ENCODE data around the gene VPS45. TPM values are rescaled to one million over a fixed set of nuclear protein-coding genes. Genes with fewer than 3 reads are reported as not detected.

Gene VPS45
- total RNA-seq, 2 experiments from 2014 or later: 22.9 to 23.0 TPM

DNA sequence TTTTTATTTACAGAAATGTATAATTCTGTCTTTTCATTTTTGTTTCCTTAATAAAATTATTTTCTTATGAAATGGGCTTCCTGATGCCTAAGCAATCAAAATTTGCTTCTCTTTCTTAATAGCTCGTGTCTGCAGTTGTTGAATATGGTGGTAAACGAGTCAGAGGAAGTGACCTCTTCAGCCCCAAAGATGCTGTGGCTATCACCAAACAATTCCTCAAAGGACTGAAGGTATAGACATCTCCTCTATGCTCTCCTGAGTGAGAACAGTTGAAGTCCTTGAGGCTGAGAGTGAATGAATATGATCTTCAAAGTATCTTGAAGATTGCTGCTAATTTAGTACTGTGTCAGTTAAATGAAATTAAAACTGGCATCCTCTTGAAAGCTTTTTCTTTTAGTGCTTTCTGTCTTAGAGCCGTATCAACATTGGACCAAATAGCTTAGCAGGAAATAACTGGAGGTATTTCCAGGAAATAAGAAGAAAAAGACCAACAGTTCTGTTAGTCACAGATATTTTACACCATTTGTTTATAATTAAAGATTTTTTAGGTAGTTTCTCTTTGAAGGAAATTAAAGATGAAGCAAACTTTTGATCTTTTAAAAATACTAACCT is 24.7 kb downstream of the VPS45 start:
- Mint-ChIP-seq H3K4me3 (no peak overlapping the region), H3K27me3 (no peaks in the 10 kb centered on the region), H3K27ac (peak overlapping the region; percentile 60), H3K36me3 (peaks cover 14% of the 10 kb centered on the region), H3K4me1 (peaks cover 16% of the 10 kb centered on the region), H3K9me3 (no peaks in the 10 kb centered on the region)
- DNase-seq: no peak

DNA sequence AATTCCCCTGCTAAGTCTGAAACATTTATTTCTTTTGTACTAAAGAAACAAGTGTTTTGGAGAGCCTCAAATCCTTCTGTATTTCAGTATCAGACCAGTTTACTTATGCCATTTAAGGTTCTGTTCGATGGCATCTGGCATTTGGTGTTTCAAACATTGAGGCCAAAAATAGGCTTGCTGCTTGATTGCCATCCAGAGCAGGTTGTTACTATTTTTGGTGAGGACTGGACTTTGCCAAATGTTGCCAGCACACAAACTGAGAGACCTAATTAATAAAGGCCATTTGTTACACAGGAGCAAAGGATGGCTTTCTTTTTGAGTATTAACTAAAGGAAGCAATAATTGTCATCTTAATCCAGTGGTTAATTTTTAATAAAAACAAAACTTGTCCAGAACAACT is 26.2 kb downstream of the VPS45 start:
- Mint-ChIP-seq H3K4me3 (no peak overlapping the region), H3K9me3 (no peaks in the 10 kb centered on the region), H3K27ac (no peak overlapping the region), H3K4me1 (peaks cover 16% of the 10 kb centered on the region), H3K27me3 (no peaks in the 10 kb centered on the region), H3K36me3 (peaks cover 14% of the 10 kb centered on the region)
- DNase-seq: no peak

GRCh38 chr1:150094734-150095265 is 27.2 kb downstream of the VPS45 start:
- no peak overlapping the region for H3K27ac Mint-ChIP-seq

DNA sequence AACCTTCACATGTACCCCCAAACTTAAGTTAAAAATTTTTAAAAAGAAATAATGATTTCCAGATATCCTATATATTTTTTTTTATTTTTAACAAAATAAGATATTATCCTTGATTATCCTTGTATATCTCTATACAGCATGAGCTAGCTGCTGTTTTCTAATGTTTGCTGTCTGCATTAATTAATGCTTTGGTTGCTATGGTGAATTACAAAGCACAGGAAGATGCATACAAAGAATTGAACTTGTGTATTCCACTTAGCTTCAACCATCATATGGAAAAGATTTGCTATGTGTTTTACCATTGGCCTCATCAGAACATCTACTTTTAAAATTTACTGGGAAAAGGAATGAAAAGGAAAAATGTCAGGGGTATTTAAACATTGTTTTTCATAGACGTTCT is 35.4 kb downstream of the VPS45 start:
- Mint-ChIP-seq H3K4me1 (peaks cover 38% of the 10 kb centered on the region), H3K4me3 (no peak overlapping the region), H3K27ac (no peak overlapping the region), H3K36me3 (peaks cover 37% of the 10 kb centered on the region), H3K27me3 (no peaks in the 10 kb centered on the region), H3K9me3 (peaks cover 7% of the 10 kb centered on the region)
- DNase-seq: no peak

More at GRCh38 chr1:150094734-150095265, 27.2 kb downstream of the VPS45 start:
- Mint-ChIP-seq H3K9me3 (no peaks in the 10 kb centered on the region), H3K27me3 (no peaks in the 10 kb centered on the region), H3K4me3 (no peak overlapping the region), H3K36me3 (peaks cover 15% of the 10 kb centered on the region), H3K4me1 (peaks cover 16% of the 10 kb centered on the region)
- no peak for DNase-seq

DNA sequence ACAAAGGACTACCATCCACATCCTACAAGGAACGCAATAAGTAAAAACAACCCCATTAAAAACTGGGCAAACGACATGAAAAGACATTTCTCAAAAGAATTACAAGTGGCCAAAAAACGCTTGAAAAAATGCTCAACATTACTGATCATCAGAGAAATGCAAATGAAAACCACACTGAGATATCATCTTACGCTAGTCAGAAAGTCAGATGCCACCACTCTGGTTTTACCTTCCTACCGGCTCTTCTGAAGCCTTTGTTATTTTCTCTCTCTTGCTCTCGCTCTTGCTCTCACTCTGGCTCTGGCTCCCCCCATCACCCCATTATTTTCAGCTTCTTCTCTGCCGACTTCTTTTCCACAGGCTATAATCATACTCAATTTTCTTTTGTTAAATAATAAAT is 38.8 kb downstream of the VPS45 start:
- H3K4me1 Mint-ChIP-seq: peaks cover 70% of the 10 kb centered on the region
- peaks cover 12% of the 10 kb centered on the region for H3K9me3 Mint-ChIP-seq
- no peak for DNase-seq
- peaks cover 35% of the 10 kb centered on the region for H3K36me3 Mint-ChIP-seq
- no peaks in the 10 kb centered on the region for H3K27me3 Mint-ChIP-seq
- H3K4me3 Mint-ChIP-seq: no peak overlapping the region
- H3K27ac Mint-ChIP-seq: peak overlapping the region; percentile 60

DNA sequence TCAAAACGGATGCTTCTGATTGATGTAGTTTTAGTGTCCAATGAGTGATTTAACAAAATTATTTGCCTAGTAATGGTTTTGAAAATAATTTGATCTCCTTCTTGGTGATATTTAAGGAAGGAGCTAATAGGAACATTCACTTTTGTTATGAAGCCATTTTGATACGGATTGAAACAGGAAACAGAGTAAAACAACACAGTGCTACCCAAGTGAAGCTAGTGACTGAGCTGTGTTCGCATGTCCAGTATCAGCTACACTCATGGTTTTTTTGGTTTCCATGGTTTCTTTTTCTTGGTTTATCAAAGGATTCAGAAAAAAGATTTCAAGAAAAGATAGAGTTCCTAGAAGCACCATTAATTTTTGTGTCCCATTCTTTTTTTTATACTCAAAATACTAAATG is 42.0 kb downstream of the VPS45 start:
- H3K9me3 Mint-ChIP-seq: peaks cover 12% of the 10 kb centered on the region
- peaks cover 62% of the 10 kb centered on the region for H3K4me1 Mint-ChIP-seq
- H3K4me3 Mint-ChIP-seq: peak overlapping the region; percentile 47
- no peaks in the 10 kb centered on the region for H3K27me3 Mint-ChIP-seq
- DNase-seq: no peak
- H3K36me3 Mint-ChIP-seq: peaks cover 54% of the 10 kb centered on the region
- peak overlapping the region; percentile 88 for H3K27ac Mint-ChIP-seq

DNA sequence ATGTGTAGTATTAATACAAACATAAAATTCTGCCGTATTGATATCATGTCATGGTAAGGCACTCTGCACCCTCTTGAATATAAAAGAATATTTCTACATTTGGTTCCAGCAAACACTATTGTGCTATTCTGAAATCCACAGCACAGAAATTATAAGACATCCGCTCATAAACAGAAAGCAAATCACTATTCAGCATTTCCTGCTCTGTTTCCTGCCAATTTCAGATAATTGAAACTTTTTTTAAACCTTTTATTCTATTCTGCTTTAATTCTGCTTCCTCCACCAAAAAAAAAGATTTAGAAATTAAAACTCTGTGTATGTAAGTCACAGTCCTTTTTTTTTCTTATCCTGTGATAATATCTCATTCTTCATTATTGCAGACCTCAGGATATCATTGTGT is 42.5 kb downstream of the VPS45 start:
- DNase-seq: no peak
- Mint-ChIP-seq H3K4me3 (peak overlapping the region; percentile 58), H3K4me1 (peaks cover 60% of the 10 kb centered on the region), H3K36me3 (peaks cover 54% of the 10 kb centered on the region), H3K9me3 (peaks cover 12% of the 10 kb centered on the region), H3K27ac (peak overlapping the region; percentile 88), H3K27me3 (no peaks in the 10 kb centered on the region)

GRCh38 chr1:150111670-150112069 is 44.1 kb downstream of the VPS45 start:
- H3K36me3 Mint-ChIP-seq: peaks cover 49% of the 10 kb centered on the region
- no peak for DNase-seq
- peaks cover 44% of the 10 kb centered on the region for H3K4me1 Mint-ChIP-seq
- no peak overlapping the region for H3K4me3 Mint-ChIP-seq
- H3K27ac Mint-ChIP-seq: no peak overlapping the region
- H3K9me3 Mint-ChIP-seq: peaks cover 12% of the 10 kb centered on the region
- H3K27me3 Mint-ChIP-seq: no peaks in the 10 kb centered on the region

DNA sequence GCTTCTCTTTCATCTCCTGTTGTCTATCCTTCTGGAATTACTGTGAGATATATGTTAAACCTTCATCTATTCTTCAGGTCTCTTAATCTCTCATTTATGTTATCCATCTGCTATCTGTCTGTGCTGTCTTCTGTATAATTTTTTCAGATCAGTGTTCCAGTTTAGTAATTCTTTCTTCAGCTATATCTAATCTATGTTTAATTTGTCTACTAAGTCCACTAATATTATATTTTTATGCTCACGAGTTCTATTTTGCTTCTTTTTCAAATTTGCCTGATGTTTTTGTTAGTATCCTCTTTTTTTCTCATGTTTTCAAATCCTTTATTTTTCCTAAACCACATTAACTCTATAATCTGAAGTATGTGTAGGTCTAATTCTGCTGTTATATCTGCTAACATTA is 47.5 kb downstream of the VPS45 start:
- Mint-ChIP-seq H3K27me3 (no peaks in the 10 kb centered on the region), H3K4me1 (peaks cover 15% of the 10 kb centered on the region), H3K27ac (no peak overlapping the region), H3K4me3 (no peak overlapping the region), H3K9me3 (peaks cover 9% of the 10 kb centered on the region), H3K36me3 (peaks cover 42% of the 10 kb centered on the region)
- no peak for DNase-seq

DNA sequence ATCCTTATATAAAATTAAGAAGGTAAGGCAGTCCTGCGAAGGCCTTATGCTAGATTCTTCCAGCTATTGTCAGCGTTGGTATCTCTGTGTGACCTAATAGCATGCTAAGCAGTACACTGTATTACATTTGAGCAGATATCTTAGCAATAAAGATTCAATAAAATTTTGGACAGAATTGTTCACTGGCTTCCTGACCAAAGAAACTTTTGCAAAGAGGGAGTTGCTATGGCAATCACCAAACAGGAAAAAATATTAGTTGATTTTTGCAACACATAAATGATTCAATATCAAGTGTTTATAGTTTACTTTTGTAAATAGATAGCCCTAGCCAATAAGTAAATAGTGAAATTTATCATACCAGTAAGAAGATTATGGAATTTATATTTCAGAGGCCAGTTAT is 51.1 kb downstream of the VPS45 start:
- H3K27me3 Mint-ChIP-seq: no peaks in the 10 kb centered on the region
- no peak overlapping the region for H3K27ac Mint-ChIP-seq
- peaks cover 6% of the 10 kb centered on the region for H3K9me3 Mint-ChIP-seq
- H3K4me3 Mint-ChIP-seq: no peak overlapping the region
- H3K36me3 Mint-ChIP-seq: peaks cover 26% of the 10 kb centered on the region
- H3K4me1 Mint-ChIP-seq: peaks cover 4% of the 10 kb centered on the region
- DNase-seq: no peak

GRCh38 chr1:150121236-150121862 is 53.8 kb downstream of the VPS45 start:
- H3K36me3 Mint-ChIP-seq: peaks cover 8% of the 10 kb centered on the region
- no peaks in the 10 kb centered on the region for H3K9me3 Mint-ChIP-seq
- H3K4me3 Mint-ChIP-seq: no peak overlapping the region
- DNase-seq: no peak
- no peaks in the 10 kb centered on the region for H3K27me3 Mint-ChIP-seq
- H3K27ac Mint-ChIP-seq: no peak overlapping the region
- peaks cover 4% of the 10 kb centered on the region for H3K4me1 Mint-ChIP-seq

- Mint-ChIP-seq H3K27ac (no peak overlapping the region), H3K4me3 (no peak overlapping the region), H3K4me1 (peaks cover 6% of the 10 kb centered on the region), H3K36me3 (peaks cover 10% of the 10 kb centered on the region), H3K9me3 (no peaks in the 10 kb centered on the region), H3K27me3 (no peaks in the 10 kb centered on the region)
- DNase-seq: no peak
These were observed 59.2 kb downstream of the VPS45 start for GRCh38 chr1:150126811-150127210.

DNA sequence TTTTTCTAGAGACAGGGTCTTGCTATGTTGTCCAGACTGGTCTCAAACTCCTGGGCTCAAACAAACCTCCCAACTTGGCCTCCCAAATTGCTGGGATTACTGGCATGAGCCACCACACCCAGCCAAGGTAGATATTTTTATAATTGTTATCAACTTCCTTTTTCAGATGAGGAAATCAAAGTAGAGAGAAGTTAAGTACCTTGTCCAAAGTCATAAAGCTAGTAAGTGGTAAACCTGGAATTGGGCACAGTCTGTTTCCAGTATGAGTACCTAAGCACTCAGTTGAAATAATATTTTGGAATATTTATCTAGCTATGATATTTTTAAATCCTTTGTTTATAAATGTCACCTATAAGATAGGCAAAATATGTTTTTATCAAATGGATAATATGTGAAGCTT is 59.9 kb downstream of the VPS45 start:
- no peaks in the 10 kb centered on the region for H3K9me3 Mint-ChIP-seq
- no peak overlapping the region for H3K4me3 Mint-ChIP-seq
- DNase-seq: no peak
- H3K27me3 Mint-ChIP-seq: no peaks in the 10 kb centered on the region
- peaks cover 5% of the 10 kb centered on the region for H3K36me3 Mint-ChIP-seq
- H3K27ac Mint-ChIP-seq: no peak overlapping the region
- peaks cover 6% of the 10 kb centered on the region for H3K4me1 Mint-ChIP-seq

DNA sequence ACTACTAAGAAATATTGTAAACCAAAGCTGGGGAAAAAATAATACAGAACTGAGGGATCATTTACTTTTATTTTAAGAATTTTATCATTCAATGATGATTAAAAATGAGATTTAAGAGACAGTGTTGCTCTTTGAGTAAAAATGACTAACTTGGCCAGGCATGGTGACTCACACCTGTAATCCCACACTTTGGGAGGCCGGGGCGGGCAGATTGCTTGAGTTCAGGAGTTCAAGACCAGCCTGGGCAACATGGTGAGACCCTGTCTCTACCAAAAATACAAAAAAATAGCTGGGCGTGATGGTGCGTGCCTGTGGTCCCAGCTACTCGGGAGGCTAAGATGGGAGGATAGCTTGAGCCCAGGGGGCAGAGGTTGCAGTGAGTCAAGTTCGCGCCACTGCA is 60.3 kb downstream of the VPS45 start:
- Mint-ChIP-seq H3K9me3 (no peaks in the 10 kb centered on the region), H3K4me1 (peaks cover 6% of the 10 kb centered on the region), H3K27me3 (no peaks in the 10 kb centered on the region), H3K4me3 (no peak overlapping the region), H3K36me3 (peaks cover 5% of the 10 kb centered on the region), H3K27ac (no peak overlapping the region)
- DNase-seq: peak; percentile 21

DNA sequence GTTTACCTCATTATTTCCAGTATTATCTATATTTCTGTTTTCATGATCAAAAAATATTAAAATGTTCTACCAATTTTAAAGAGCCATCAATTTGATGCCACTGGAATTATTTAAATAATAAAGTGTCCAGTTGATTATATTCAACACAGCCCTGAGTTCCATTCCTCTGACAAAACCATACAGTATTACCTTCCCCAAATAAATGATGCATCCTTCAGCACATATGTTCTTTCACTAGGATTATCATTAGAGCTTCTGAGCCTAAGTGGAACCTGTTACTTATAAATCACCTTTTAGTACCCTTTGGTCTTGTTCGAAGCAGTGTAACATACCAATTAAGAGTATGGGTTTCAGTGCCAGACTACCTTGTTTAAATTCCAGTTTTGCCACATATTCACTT is 64.8 kb downstream of the VPS45 start:
- no peaks in the 10 kb centered on the region for H3K9me3 Mint-ChIP-seq
- no peak for DNase-seq
- H3K27me3 Mint-ChIP-seq: no peaks in the 10 kb centered on the region
- H3K4me3 Mint-ChIP-seq: no peak overlapping the region
- H3K36me3 Mint-ChIP-seq: peaks cover 2% of the 10 kb centered on the region
- H3K4me1 Mint-ChIP-seq: peaks cover 8% of the 10 kb centered on the region
- H3K27ac Mint-ChIP-seq: no peak overlapping the region

- Mint-ChIP-seq H3K27ac (no peak overlapping the region), H3K27me3 (no peaks in the 10 kb centered on the region), H3K4me1 (peaks cover 4% of the 10 kb centered on the region), H3K4me3 (no peak overlapping the region), H3K9me3 (no peaks in the 10 kb centered on the region), H3K36me3 (no peaks in the 10 kb centered on the region)
- DNase-seq: no peak
These were observed 67.0 kb downstream of the VPS45 start for GRCh38 chr1:150134537-150134936.
